ENCODE results near the gene ZFP82.

GRCh38 chr19:36404498-36404897 is 13.9 kb downstream of the ZFP82 start:
- TF ChIP-seq CTCF (IDR thresholded peaks at IDR 0.05): no peak
- no peak for TF ChIP-seq GABPA (IDR thresholded peaks at IDR 0.05; ENCODE audit: low read depth)
- TF ChIP-seq RCOR1 (IDR thresholded peaks at IDR 0.05; ENCODE audit: low read length): no peak
- no peak for TF ChIP-seq YY1 (IDR thresholded peaks at IDR 0.05; ENCODE audit: low read depth)
